DOHH2 (cell line): ENCODE measurements around the gene BCL2.

Experiments used
- H3F3A ChIP-seq: fragments of 200-600 bp; sonication (generic), shearing (Covaris generic); 2 replicates; pipeline ENCODE4 v1.6.0; 2016; ENCODE audit warnings: antibody characterized with exemption, mild to moderate bottlenecking; ENCODE audit not compliant: control insufficient read depth, insufficient read depth
- H3K27ac ChIP-seq: fragments of 200-600 bp; sonication (generic); 2 replicates; pipeline ENCODE4 v1.5.1; 2014; ENCODE audit warnings: low read depth, mild to moderate bottlenecking, low read length, moderate library complexity
- H3K27me3 ChIP-seq: fragments of 200-600 bp; sonication (generic); 2 replicates; pipeline ENCODE4 v1.6.1; 2014; ENCODE audit warnings: mild to moderate bottlenecking, low read length, mixed read lengths; ENCODE audit not compliant: control insufficient read depth
- H3K36me3 ChIP-seq: fragments of 200-600 bp; sonication (generic); 2 replicates; pipeline ENCODE4 v1.6.1; 2014; ENCODE audit warnings: mild to moderate bottlenecking, low read length, moderate library complexity, mixed read lengths; ENCODE audit not compliant: control insufficient read depth
- H3K4me1 ChIP-seq: fragments of 200-600 bp; sonication (generic); 2 replicates; pipeline ENCODE4 v1.6.1; 2014; ENCODE audit warnings: mild to moderate bottlenecking, low read length, mixed read lengths; ENCODE audit not compliant: control insufficient read depth
- H3K4me2 ChIP-seq: fragments of 200-600 bp; sonication (generic); 2 replicates; pipeline ENCODE4 v1.6.0; 2014; ENCODE audit warnings: mild to moderate bottlenecking, low read length, moderate library complexity
- H3K4me3 ChIP-seq: fragments of 200-600 bp; sonication (generic); 2 replicates; pipeline ENCODE4 v1.5.1; 2014; ENCODE audit warnings: mild to moderate bottlenecking, low read length, mixed read lengths
- H3K79me2 ChIP-seq: fragments of 200-600 bp; sonication (generic); 2 replicates; pipeline ENCODE4 v1.6.1; 2014; ENCODE audit warnings: mild to moderate bottlenecking, low read length, mixed read lengths; ENCODE audit not compliant: control insufficient read depth
- H3K9me2 ChIP-seq: fragments of 200-600 bp; sonication (generic); replicated peaks from 2 replicates; pipeline ENCODE4 v1.6.1; 2014; ENCODE audit warnings: mild to moderate bottlenecking, low read length, mixed read lengths; ENCODE audit not compliant: control insufficient read depth
- H3K9me3 ChIP-seq: fragments of 200-600 bp; sonication (generic); 2 replicates; pipeline ENCODE4 v1.6.1; 2014; ENCODE audit warnings: antibody characterized with exemption, low read length, mixed read lengths; ENCODE audit not compliant: control insufficient read depth, insufficient read depth
- H4K20me1 ChIP-seq: fragments of 200-600 bp; sonication (generic); 2 replicates; pipeline ENCODE4 v1.6.0; 2014; ENCODE audit warnings: low read depth, mild to moderate bottlenecking, antibody characterized with exemption, low read length, moderate library complexity; ENCODE audit not compliant: control insufficient read depth, insufficient read depth
- EZH2phosphoT487 ChIP-seq: fragments of 200-600 bp; sonication (generic); IDR thresholded peaks from 2 replicates; pipeline ENCODE4 v1.6.1; 2017; ENCODE audit warnings: borderline replicate concordance, mild to moderate bottlenecking, antibody characterized with exemption, low read length, moderate library complexity, mixed read lengths
- TF ChIP-seq, protein P1 (sequence below): fragments of 200-600 bp; sonication (generic); IDR thresholded peaks from one replicate; pipeline ENCODE4 v1.5.1; 2014; ENCODE audit warnings: antibody characterized with exemption, mild to moderate bottlenecking, low read depth, low read length; ENCODE audit not compliant: poor library complexity, severe bottlenecking

BCL2 gene

GRCh38 chr18:63109802-63110201 is 209.8 kb downstream of the BCL2 start:
- H3K79me2 ChIP-seq: no peaks in the 10 kb centered on the region
- H3K4me2 ChIP-seq: no peak overlapping the region
- no peaks in the 10 kb centered on the region for H3K36me3 ChIP-seq
- no peaks in the 10 kb centered on the region for H3K9me3 ChIP-seq
- H3K4me1 ChIP-seq: no peaks in the 10 kb centered on the region
- peaks cover 9% of the 10 kb centered on the region for H3K27me3 ChIP-seq
- H3K27ac ChIP-seq: no peak overlapping the region
- H3K4me3 ChIP-seq: no peak overlapping the region
- no peaks in the 10 kb centered on the region for H3F3A ChIP-seq
- no peak for TF ChIP-seq EZH2phosphoT487
- TF ChIP-seq, protein P1, sequence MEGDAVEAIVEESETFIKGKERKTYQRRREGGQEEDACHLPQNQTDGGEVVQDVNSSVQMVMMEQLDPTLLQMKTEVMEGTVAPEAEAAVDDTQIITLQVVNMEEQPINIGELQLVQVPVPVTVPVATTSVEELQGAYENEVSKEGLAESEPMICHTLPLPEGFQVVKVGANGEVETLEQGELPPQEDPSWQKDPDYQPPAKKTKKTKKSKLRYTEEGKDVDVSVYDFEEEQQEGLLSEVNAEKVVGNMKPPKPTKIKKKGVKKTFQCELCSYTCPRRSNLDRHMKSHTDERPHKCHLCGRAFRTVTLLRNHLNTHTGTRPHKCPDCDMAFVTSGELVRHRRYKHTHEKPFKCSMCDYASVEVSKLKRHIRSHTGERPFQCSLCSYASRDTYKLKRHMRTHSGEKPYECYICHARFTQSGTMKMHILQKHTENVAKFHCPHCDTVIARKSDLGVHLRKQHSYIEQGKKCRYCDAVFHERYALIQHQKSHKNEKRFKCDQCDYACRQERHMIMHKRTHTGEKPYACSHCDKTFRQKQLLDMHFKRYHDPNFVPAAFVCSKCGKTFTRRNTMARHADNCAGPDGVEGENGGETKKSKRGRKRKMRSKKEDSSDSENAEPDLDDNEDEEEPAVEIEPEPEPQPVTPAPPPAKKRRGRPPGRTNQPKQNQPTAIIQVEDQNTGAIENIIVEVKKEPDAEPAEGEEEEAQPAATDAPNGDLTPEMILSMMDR: no peak
- no peaks in the 10 kb centered on the region for H4K20me1 ChIP-seq
- H3K9me2 ChIP-seq: no peaks in the 10 kb centered on the region

DNA sequence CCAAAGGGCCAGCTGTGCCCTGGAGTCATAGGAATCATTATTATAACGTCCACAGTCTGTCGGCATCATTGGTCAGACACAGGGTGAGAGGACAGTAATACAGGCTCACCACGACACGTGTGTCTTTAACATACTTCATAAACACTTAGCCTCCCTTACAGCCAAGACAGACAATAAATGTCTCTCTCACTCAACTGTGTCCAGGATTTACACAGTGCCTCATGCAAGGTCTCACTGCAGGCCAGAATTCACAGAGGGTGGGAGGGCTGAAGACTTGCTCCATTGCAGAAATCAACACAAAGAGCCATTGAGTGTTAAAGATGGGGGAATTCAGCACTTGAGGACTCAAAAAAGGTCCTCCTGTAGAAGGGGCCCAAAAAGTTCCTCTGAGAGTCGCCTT is 210.5 kb downstream of the BCL2 start:
- Histone ChIP-seq H3K4me1 (no peaks in the 10 kb centered on the region), H3K36me3 (no peaks in the 10 kb centered on the region), H3K4me2 (no peak overlapping the region), H3K27me3 (peaks cover 7% of the 10 kb centered on the region), H3K4me3 (no peak overlapping the region), H3K27ac (no peak overlapping the region), H3K79me2 (no peaks in the 10 kb centered on the region), H3K9me2 (no peaks in the 10 kb centered on the region), H3K9me3 (no peaks in the 10 kb centered on the region), H4K20me1 (no peaks in the 10 kb centered on the region), H3F3A (no peaks in the 10 kb centered on the region)
- TF ChIP-seq EZH2phosphoT487: no peak
- TF ChIP-seq, protein P1: no peak

DNA sequence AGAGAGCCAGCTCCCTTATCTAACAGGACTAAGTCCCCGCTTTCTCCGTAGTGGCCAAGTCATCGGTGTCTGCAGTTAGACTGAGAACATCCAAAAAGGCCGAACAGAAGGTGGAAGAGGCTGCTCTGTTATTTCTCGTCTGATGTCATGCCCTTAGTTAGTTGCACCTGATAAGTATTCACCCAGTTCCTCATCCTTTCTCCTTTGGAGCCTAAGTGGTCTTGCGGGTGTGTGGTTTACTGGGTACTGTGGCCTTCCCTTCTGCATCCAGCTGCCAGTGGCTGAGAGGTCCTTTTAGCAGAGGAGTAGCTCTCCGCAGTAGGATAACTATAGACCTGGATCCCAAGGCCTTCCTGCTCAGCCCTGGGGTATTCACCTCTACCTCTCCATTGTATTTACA is 211.6 kb downstream of the BCL2 start:
- no peaks in the 10 kb centered on the region for H3F3A ChIP-seq
- H3K4me2 ChIP-seq: no peak overlapping the region
- no peaks in the 10 kb centered on the region for H3K9me2 ChIP-seq
- H4K20me1 ChIP-seq: no peaks in the 10 kb centered on the region
- no peaks in the 10 kb centered on the region for H3K4me1 ChIP-seq
- H3K4me3 ChIP-seq: no peak overlapping the region
- TF ChIP-seq, protein P1: no peak
- TF ChIP-seq EZH2phosphoT487: no peak
- H3K27ac ChIP-seq: no peak overlapping the region
- H3K27me3 ChIP-seq: peaks cover 7% of the 10 kb centered on the region
- H3K9me3 ChIP-seq: no peaks in the 10 kb centered on the region
- H3K36me3 ChIP-seq: no peaks in the 10 kb centered on the region
- H3K79me2 ChIP-seq: no peaks in the 10 kb centered on the region
